ENCODE results near the gene AUTS2. TPM values are rescaled to one million over a fixed set of nuclear protein-coding genes. Genes with fewer than 3 reads are reported as not detected.

The AUTS2 gene
- total RNA-seq: 10 to 100 TPM; 14.9 to 27.2 (median 17.5) TPM

DNA sequence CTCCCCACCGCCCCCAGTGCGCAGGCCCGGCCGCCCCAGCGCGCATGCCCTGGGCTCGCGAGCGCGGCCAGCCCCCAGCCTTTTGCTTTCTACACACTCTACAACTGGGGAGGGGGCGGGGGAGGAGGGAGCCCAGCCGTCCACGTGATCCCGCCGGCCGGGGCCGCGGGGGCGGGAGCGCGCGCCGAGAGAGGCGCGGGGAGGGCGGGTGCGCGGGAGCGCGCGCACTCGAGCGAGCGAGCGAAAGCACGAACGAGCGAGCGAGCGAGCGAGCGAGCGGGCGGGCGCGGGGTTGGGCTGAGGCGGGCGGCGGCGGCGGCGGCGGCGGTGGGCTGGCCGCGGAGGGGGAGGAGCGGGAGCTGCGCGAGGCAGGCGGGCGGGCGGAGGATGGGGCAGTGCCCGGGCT, at the start of gene AUTS2:
TSS of gene AUTS2 (plus strand) at position 395 of the 406 bp plus-strand sequence. CDS start 1,179 bp downstream, outside the sequence.
- Histone ChIP-seq H3K4me3 (replicated peaks in 1 of 3) (peak within 1 kb of the TSS; percentile 57 to 74 (median 72)), H3K27ac (peak within 1 kb of the TSS; percentile 38 to 87 (median 86)), H3K4me1 (peaks cover 0 to 19% of the 10 kb centered on the region in 2 donors), H3K36me3 (no peaks in the 10 kb centered on the region), H3K9me3 (no peaks in the 10 kb centered on the region), H3K27me3 (no peaks in the 10 kb centered on the region)
- no peak for TF ChIP-seq POLR2A (IDR thresholded peaks at IDR 0.05)
- TF ChIP-seq CTCF (IDR thresholded peaks at IDR 0.05): no peak
- intact Hi-C loops (cut with DNase I): no loop called here
- peak; percentile 89 to 93 for DNase-seq
- WGBS, 2 donors: no CpG with 5 or more reads among the region's 63 CpGs

DNA sequence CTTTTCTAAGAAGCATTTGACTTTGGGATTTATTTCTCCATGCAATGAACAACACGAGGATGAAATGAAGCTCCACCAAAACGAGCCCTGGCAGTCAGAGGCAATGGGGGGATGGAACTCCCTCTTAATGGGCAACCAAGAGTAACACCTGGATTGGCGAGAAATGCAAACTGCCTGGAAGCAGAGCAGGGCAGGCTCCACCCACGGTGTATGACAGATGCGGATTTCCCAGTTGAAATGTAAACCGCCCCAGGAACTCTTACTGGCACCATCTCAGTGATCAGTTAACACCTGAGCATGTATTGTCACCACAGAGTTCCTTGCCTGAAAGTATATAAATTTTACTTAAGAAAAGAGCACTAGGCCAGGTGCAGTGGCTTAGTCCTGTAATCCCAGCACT, 47.3 kb upstream of the AUTS2 start:
- 76 to 82% methylated on average over 6 of the region's 6 CpGs for WGBS, 2 donors
- Histone ChIP-seq H3K4me3 (replicated peaks in 1 of 3) (no peak overlapping the region), H3K27ac (no peak overlapping the region), H3K36me3 (no peaks in the 10 kb centered on the region), H3K9me3 (no peaks in the 10 kb centered on the region), H3K4me1 (no peaks in the 10 kb centered on the region), H3K27me3 (no peaks in the 10 kb centered on the region)
- intact Hi-C loops (cut with DNase I): no loop called here
- TF ChIP-seq CTCF (IDR thresholded peaks at IDR 0.05) (no peak), POLR2A (IDR thresholded peaks at IDR 0.05) (no peak)
- DNase-seq: no peak

- Histone ChIP-seq H3K27ac (no peak overlapping the region), H3K36me3 (no peaks in the 10 kb centered on the region), H3K27me3 (no peaks in the 10 kb centered on the region), H3K4me1 (no peaks in the 10 kb centered on the region), H3K9me3 (no peaks in the 10 kb centered on the region), H3K4me3 (replicated peaks in 1 of 3) (no peak overlapping the region)
- TF ChIP-seq CTCF (IDR thresholded peaks at IDR 0.05) (no peak), POLR2A (IDR thresholded peaks at IDR 0.05) (no peak)
- WGBS, 2 donors: 80 to 82% methylated on average over 1 of the region's 1 CpG
- intact Hi-C loops (cut with DNase I): no loop called here
- no peak for DNase-seq
Observed at GRCh38 chr7:69553190-69553589, 45.1 kb upstream of the AUTS2 start.

DNA sequence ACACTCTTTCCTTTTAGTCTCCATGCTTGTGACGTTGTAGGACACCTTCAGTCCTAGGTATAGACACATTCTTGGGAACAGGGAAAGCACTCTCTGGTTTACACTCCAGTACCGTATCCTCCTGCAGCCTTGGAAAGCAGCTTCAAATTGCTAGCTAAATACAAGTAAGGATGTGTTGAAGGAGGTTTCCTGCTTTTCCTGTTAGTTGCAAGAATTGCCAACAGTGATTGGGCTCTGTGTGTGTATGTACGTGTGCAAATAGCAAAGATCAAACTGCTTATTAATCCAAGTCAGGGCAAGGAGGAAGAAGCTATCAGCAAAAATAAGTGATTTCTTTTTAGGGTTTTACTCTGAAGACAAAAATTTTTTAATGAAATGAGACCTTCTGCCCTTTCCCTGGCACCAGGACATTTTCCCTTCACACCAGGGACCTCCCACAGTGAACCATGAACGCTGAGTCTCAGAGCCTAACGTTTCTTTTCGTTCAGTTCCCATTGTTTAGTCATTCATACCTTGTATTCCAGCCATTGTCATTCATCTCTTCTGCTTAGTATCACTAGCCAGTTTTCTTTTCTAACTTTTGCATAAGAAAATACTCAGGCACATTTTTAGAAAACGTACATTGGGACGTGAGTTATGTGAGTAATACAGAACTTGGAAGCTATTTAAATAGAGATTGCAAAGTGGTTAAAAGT, 36.9 kb upstream of the AUTS2 start:
- Histone ChIP-seq H3K36me3 (no peaks in the 10 kb centered on the region), H3K4me3 (replicated peaks in 1 of 3) (no peak overlapping the region), H3K27me3 (no peaks in the 10 kb centered on the region), H3K27ac (no peak overlapping the region), H3K9me3 (no peaks in the 10 kb centered on the region), H3K4me1 (peaks cover 0 to 3% of the 10 kb centered on the region in 2 donors)
- intact Hi-C loops (cut with DNase I): no loop called here
- WGBS, 2 donors: 66 to 74% methylated on average over 8 of the region's 8 CpGs
- TF ChIP-seq POLR2A (IDR thresholded peaks at IDR 0.05): no peak
- no peak for TF ChIP-seq CTCF (IDR thresholded peaks at IDR 0.05)
- no peak for DNase-seq

Data from thyroid gland (tissue), 4 donors.